Adrenal gland (tissue), 5 donors: Measurements from ENCODE around the gene MYEF2.

Source experiments
- CTCF ChIP-seq, 6 experiments: fragments of 450-650 bp in 4 of 6; fragments of 200-600 bp in 2 of 6; sonication (generic) in 1 of 6; IDR thresholded peaks; 1 replicate in 5 of 6; 2 replicates in 1 of 6; pipeline versions ENCODE4 v1.5.1 to v1.8.0; 2016 to 2021; ENCODE audit warnings: antibody characterized with exemption in 6 of 6, mild to moderate bottlenecking in 2 of 6, moderate library complexity in 1 of 6
- POLR2A ChIP-seq, 2 donors: fragments of 450-650 bp; IDR thresholded peaks; one replicate each; pipeline ENCODE4 v1.6.1; 2017; ENCODE audit warnings: antibody characterized with exemption in 2 of 2, mild to moderate bottlenecking in 2 of 2, moderate library complexity in 1 of 2
- donor health status: DM: no; HTN: no; CAD: no.

GRCh38 chr15:48089702-48090101 is 88.4 kb downstream of the MYEF2 start:
- TF ChIP-seq CTCF (IDR thresholded peaks at IDR 0.05) (no peak), POLR2A (IDR thresholded peaks at IDR 0.05) (no peak)
